GM19328 (cell line): Measurements from ENCODE around the gene ASAP3.
"Not testable (repeated sequence)": the region's sequence is repeated elsewhere in the genome, so short reads cannot be mapped to it uniquely, and the experiment has no call there.

Experiments used
- ATAC-seq: cut with Tn5 transposase; IDR thresholded peaks from one replicate; pipeline ENCODE4 v1.9.1; 2021; ENCODE audit warnings: mild to moderate bottlenecking, moderate library complexity; ENCODE audit not compliant: unreplicated experiment

Gene ASAP3

DNA sequence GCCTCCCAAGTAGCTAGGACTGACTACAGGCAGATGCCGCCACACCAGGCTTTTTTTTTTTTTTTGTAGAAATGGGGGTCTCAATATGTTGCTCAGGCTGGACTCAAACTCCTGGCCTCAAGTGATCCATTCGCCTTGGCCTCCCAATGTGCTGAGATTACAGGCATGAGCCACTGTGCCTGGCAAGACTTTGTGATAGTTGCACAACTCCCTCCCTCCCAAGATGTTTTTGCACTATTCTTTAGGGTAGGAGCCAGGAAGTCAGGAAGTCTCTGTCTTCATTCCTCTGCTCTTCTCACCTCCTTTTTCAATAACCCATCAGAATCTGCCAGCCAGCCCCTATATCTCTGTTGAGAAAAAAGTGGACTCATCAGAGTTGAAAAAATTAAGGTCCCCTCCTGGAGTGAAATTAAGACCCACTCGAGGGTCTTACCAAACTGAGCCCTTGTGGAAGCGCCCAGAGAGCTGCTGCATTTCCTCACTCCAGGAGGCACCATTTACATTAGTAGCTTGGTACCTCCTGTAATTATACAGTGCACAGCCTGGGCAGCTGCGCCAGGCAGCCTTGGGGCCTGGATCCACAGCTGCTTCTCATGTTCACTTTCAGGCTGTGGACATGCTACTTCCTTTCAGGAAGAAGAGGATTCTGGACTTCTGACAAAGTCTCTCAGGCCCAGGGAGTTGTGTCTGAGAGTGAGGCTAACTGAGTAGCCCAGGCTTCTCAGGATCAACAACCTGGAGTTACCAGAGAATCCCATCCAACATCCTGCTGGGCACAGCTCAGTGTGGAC is 83.5 kb downstream of the ASAP3 start:
- ATAC-seq, result no peak

DNA sequence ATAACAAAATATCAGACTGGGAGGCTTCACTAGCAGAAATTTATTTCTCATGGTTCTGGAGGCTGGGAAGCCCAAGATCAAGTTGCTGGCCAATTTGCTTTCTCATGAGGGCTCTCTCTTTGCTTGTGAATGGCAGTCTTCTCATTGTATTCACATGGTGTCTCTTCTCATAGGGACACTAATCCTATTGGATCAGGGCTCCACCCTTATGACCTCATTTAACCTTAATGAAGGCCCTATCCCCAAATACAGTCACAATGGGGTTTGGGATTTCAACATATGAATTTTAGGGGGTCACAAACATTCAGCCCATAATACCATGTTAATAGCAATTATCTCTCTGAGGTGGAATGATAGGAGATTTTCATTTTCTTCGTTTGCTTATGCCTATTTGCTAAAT is 84.8 kb downstream of the ASAP3 start:
- ATAC-seq, result no peak

DNA sequence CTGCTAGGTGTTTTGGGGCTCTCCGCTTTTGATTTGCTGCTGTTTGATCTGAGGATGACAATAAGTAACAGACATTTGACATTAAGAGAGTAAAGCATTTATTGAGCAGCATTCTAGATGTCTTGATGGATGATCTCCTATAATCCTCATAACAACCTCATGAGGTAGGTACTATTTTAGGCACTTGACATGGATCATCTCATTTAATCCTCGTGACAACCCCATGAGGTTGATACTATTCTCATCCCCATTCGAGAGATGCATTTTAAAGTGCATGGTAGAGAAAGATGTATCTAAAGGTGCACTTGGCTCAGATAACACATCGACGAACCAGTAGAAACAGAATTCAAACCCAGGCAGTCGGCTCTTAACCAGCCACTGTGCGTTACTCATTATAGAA is 86.1 kb downstream of the ASAP3 start:
- no peak for ATAC-seq

DNA sequence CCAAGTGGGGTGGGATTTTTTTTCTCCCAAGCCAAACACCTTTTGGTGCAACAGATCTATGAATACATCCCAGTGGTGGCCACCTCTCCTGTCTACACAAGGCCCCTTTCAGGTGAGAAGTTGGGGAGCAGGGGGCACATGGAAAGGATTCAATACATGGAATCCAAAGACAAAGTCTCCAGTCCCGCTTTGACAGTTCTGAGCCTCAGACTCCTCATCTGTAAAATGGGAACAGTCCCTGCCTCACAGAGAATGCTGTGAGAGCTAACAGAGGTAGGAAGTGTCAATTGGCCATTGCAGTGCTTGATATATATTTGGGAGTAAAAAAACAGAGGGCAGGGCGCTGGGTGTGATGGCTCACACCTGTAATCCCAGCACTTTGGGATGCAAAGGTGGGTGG is 87.6 kb downstream of the ASAP3 start:
- no peak for ATAC-seq

DNA sequence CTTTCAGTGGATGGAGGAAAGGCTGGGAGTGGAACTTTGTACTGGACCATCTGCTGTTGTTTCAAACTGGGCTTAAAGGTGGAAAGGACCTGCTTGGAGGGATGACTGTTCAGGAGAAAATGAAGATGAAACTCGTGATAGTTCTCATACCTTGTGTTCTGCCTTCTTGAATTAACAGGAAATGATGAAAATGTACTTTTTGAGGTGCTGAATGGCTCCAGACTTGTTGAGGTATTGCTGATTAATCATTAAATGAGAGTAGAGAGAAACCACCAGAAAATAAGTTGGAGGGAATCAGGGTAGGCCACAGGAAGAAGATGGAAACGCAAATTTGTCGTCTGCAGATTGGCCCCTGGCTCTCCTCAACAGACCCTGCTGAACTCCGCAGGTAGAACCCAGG is 88.1 kb downstream of the ASAP3 start:
- no peak for ATAC-seq

DNA sequence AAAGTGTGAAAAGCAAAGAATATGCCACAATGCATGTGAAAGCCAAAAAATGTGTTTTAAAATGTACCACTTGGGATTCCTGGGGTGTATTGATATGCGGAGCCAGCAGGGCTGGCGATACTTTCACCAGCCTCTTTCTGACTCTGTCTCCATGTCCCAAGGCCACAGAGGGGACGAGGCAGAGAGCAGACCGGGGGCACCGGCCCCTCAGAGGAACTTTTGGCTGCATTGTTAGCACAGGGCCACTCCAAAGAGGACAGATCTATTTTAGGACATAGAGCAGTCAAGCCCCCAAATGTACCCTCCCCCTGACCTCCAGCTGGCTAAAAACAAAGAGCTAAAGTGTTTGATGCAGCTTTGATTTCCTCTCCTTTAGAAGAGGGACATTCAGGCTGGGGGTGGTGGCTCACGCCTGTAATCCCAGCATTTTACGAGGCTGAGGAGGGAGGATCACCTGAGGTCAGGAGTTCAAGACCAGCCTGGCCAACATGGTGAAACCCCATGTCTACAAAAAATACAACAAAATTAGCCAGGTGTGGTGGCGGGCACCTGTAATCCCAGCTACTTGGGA is 88.7 kb downstream of the ASAP3 start:
- ATAC-seq, result no peak

DNA sequence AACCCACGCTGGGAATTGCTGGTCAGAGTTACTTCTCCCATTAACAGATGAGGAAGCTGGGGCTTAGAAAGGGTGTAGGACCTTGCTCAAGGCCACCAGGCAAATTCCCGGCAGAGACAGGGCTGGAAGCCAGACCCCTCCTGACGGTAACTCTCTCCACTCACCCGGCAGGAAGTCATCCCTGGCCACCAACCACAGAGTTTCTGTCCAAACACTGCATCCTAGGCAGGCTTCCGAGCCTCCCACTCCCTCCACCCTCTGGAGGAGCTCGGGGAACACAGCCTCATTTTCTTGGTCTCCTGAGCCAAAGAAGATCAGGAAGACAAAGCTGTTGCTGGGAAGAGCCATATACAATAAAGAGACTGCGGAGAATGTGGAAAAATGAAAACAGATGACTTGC is 89.3 kb downstream of the ASAP3 start:
- ATAC-seq, result no peak

DNA sequence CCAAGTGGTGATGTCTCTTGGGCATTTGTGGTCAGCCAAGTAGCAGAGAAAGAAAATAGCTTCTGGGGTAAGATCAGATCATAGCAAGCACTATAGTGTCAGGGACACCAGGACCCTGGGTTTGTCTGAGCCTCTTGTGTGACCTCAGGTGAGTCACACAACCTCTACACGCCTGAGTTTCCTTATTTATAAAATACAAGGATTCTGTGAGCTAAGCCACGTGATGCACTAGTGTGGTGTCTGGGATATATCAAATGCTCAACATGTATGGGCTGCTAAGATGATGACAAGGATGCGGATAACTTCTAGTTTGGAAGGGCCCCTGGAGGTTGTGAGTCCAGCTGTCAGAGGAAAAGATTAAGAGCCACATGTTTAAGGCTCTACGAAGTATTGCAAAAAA is 89.8 kb downstream of the ASAP3 start:
- ATAC-seq, result no peak

DNA sequence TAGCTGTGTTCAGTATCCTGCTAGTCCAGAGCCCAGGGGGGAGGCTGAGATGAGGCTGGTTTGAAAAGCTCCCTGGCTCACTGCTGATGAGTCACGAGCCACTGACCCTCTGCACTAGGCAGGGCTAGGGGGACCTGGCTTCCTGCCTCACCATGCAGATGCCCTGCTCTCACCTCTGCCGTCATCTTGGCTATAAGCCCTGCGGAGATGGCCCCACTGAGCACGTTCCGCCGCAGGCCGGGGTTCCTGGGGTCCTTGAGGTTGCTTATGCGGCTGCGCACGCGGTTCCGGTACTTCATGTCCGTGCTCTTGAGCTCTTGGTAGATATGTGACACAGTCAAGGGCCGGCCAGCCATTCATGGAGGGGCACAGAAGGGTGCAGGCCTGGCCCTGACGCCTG is 90.3 kb downstream of the ASAP3 start:
- no peak for ATAC-seq

DNA sequence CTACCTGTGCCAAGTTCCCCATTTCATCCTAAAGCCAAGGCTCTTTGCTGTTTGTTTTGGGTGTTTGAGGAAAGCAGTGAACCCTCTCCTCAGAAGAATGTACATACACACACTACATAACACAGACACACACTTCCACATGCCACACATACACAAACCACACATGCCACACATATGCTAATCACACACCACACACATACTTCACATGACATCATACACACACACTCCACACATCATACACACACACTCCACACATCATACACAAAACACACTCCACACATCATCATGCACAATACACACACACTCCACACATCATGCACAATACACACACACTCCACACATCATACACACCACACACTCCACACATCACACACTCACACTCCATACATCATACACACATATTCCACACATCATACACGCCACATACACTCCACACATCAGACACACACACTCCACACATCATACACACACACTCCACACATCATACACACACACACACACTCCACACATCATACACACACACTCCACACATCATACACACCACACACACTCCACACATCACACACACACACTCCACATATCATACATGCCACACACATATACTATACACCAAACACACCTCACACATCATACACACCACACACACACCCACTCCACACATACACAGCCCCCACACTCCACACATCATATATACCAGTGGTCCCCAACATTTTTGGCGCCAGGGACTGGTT is 91.7 kb downstream of the ASAP3 start:
- ATAC-seq, result no peak

DNA sequence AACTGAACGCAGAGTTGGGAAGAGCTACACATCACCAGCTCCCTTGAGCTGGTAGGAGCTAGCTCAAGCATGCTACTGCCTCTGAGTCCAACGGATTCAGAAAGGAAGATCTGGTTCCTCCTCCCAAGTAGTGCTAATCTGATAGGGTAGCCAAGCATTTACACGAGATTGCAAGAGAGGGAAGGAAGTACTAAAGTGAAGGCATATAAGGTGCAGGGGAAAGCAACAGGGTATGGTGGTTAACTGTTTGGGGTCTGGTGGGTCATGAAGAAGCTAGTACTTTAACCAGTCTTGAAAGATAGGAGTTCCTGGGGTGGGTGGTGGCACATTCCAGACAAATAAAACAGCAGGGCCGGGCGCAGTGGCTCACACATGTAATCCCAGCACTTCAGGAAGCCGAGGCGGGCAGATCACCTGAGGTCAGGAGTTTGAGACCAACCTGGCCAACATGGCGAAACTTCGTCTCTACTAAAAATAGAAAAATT is 94.1 kb downstream of the ASAP3 start:
- ATAC-seq, result no peak

DNA sequence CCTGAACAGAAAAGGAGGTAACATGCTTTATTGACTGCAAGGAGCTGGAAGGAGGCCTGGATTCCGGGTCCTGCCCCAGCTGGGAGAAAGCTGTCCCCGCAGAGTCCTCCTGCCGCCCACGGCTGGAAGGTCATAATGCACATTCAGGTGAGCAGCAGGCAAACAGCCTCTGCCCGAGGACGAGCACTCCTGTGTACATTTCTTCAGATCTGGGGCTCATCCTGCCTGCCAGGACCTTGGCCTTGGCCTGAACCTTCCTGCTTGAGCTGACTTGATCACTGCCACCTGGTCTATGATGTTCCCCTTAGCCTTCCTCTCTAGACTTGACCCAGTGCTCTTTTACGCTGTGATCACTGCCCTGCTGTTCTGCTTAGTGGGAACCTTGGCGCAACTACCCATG is 96.5 kb downstream of the ASAP3 start:
- ATAC-seq, result no peak

DNA sequence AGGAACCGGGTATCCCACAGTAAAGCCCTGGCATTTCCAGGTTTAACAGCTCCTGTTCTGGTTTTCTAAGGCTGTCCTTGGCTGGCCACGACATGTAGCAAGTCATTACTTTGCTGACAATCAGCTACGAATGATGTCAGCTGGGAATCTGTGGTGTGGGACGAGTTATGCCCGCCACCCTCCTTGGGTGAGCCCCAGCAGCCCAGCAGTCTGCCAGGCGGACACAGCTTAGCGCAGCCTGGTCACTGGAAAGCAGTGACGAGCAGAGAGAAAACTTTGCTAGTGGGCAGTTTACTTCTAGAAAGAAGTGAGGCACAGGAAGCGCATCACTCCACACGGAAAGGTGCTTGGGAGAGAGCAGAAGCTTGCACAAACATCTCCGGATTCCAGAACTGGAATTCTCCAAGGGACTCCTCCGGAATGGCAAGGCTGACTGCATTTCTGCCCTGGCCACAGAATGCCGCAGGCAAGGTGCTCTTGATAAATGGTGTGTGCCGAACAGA is 98.8 kb downstream of the ASAP3 start:
- no peak for ATAC-seq

DNA sequence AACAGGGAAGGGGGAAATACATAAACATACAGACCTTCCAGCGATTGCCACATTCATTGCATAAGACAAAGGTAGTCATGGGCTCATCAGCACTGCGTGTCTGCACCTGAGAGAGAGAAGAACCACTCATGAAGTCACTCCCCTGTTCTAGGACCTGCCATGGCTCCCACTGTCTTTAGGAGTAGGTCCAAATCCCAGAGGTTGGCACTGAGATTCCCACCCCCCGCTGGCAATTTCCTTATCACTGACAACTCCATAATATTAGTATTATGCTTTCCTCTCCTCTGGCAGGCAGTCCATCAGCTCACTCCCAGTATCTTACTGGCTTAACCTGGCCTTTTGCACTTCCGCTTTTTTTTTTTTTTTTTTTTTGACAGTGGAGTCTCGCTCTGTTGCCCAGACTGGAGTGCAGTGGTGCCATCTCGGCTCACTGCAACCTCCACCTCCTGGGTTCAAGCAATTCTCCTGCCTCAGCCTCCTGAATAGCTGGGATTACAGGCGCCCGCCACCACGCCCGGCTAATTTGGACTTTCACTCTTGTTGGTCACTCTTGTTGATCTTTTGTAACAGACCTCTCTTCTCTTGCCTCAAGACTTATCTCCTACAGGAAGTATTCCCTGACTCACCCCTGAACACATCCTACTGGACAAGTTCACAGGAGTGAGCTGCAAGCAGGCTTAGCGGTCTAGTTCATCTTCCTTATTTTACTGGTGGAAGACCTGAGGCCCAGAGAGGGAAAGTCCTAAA is 99.5 kb downstream of the ASAP3 start:
- ATAC-seq, result no peak

DNA sequence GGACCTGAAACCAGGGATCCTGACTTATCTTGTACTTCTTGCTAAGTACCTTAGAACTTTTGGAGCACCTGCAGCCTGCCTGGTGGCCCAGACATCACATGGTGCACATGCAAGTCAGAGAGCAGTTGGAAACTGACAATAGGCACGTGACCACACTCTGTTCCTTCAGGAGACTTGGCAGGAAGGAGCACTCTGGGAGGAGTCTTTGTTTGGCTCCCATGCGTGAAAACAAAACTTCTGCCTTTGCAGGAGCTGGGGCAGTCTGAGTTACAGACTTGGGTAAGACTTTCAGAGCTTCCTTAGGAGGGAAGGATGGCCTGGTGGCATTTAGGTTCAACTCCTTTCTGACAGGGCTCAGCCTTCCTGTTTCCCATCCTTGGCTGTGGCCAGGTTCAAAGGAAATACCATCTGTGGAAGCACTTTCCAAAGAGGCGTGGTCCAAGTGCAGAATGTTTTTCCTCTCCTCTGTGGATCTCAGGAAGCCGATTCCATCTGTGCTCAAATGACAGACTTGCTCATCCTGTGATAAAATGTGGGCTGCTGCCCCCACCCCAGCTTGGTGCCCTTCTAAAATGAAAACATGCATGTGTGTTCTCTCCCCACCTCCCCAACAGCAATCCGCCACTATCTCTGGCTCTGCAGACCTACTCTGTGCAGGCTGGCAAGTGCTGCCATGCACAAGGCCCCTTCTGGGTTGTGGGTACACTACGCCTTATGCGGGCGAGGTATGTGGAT is 100.2 kb downstream of the ASAP3 start:
- ATAC-seq, result no peak

DNA sequence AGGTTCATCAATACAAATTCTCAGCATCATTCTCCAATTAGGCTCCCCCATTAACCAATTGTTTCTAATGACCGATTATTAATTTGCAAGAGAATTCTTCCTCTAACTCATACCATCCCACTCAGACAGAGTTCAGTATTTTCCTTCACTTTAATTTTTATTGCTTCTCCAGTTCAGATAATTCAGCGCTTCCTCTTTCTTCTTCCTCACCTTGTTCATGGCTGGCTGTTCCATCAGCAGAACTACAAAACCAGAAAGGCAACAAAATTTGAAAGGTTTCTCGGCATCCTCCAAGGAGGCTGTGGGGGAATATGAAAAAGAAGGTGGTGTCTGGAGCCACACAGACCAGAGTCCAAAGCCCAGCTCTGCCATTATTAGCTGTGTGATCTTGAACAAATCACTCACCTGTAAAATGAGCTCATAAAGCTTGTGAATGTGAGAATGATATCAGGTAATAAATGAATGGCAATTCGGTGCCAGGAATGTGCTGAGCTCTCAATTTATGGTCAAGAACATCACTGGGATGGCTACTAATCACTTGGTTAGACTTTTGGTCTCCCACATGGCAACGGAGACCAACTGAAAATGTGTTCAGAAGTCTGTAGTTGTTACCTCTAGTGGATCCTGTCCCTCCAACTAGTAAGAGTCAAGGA is 102.6 kb downstream of the ASAP3 start:
- no peak for ATAC-seq

DNA sequence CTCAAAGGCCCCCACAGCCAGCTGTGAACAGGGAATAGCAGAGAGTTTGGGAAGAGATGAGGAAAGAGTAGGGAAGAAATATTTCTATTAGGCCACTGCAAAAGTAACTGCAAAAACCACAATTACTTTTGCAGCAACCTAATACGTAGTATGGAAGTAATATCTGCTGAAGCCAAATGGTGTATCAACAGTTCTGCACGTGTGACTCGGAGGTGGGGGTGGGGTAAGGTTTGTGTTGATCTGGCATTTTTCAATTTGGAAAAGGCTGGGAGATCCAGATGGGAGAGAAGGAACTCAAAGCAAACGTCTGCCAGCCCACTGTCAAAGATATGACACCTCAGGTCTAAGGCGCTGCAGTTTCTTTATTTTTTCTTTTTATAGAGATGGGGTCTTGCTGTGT is 103.3 kb downstream of the ASAP3 start:
- ATAC-seq, result no peak

DNA sequence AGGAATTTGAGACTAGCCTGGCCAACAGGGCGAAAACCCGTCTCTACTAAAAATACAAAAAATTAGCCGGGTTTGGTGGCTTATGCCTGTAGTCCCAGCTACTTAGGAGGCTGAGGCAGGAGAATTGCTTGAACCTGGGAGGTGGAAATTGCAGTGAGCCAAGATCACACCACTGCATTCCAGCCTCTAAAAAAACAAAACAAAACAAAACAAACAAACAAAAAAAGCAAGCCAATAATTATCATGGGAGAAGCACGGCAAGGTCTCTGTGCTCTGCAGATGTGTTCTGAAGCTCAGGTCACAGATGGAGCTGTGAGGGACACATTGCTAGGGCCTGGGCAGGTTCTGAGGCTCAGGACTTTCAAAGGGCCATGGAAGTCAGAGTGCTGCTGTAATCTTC is 103.7 kb downstream of the ASAP3 start:
- ATAC-seq, result not testable (repeated sequence)
